Loucy (cell line): ENCODE data around the gene NETO2.

Experiments used
- H2AFZ ChIP-seq: fragments of 200-600 bp; sonication (generic); 2 replicates; pipeline ENCODE4 v1.6.0; 2016; ENCODE audit warnings: antibody characterized with exemption, mild to moderate bottlenecking, low read length, moderate library complexity
- H3F3A ChIP-seq: fragments of 200-600 bp; 2 replicates; pipeline ENCODE4 v1.6.0; 2016; ENCODE audit warnings: antibody characterized with exemption, low read depth, mild to moderate bottlenecking
- H3K27me3 ChIP-seq: fragments of 200-600 bp; sonication (generic); 2 replicates; pipeline ENCODE4 v1.6.1; 2014; ENCODE audit warnings: low read length, mild to moderate bottlenecking; ENCODE audit not compliant: insufficient read depth, poor library complexity, severe bottlenecking
- H3K36me3 ChIP-seq: fragments of 200-600 bp; sonication (generic); 2 replicates; pipeline ENCODE4 v1.6.1; 2016; ENCODE audit warnings: low read length; ENCODE audit not compliant: insufficient read depth
- H3K4me1 ChIP-seq: fragments of 200-600 bp; sonication (generic); 2 replicates; pipeline ENCODE4 v1.5.1; 2014; ENCODE audit warnings: low read length, mild to moderate bottlenecking; ENCODE audit not compliant: insufficient read depth, poor library complexity, severe bottlenecking
- H3K4me2 ChIP-seq: fragments of 200-600 bp; sonication (generic); 2 replicates; pipeline ENCODE4 v1.6.0; 2014; ENCODE audit warnings: antibody characterized with exemption, low read length, low read depth, mild to moderate bottlenecking; ENCODE audit not compliant: poor library complexity, severe bottlenecking
- H3K4me3 ChIP-seq: fragments of 200-600 bp; sonication (generic); 2 replicates; pipeline ENCODE4 v1.5.1; 2014; ENCODE audit warnings: low read length, mild to moderate bottlenecking, mixed read lengths; ENCODE audit not compliant: poor library complexity, severe bottlenecking
- H3K79me2 ChIP-seq: fragments of 200-600 bp; sonication (generic); 2 replicates; pipeline ENCODE4 v1.6.1; 2014; ENCODE audit warnings: low read length; ENCODE audit not compliant: insufficient read depth
- H3K9ac ChIP-seq: fragments of 200-600 bp; sonication (generic); 2 replicates; pipeline ENCODE4 v1.6.0; 2014; ENCODE audit warnings: mild to moderate bottlenecking, low read depth, low read length, moderate library complexity; ENCODE audit not compliant: poor library complexity, severe bottlenecking
- H3K9me2 ChIP-seq: fragments of 200-600 bp; sonication (generic); replicated peaks from 2 replicates; pipeline ENCODE4 v1.6.1; 2016; ENCODE audit warnings: low read depth, low read length, mixed read lengths
- H3K9me3 ChIP-seq: fragments of 200-600 bp; sonication (generic); 2 replicates; pipeline ENCODE4 v1.6.1; 2014; ENCODE audit warnings: mild to moderate bottlenecking, antibody characterized with exemption, low read length, low read depth; ENCODE audit not compliant: insufficient read depth
- H4K20me1 ChIP-seq: fragments of 200-600 bp; sonication (generic); 2 replicates; pipeline ENCODE4 v1.6.0; 2014; ENCODE audit warnings: antibody characterized with exemption, low read length, mild to moderate bottlenecking; ENCODE audit not compliant: insufficient read depth, poor library complexity, severe bottlenecking
- CTCF ChIP-seq: fragments of 200-600 bp; sonication (generic); conservative IDR thresholded peaks from 2 replicates; pipeline ENCODE4 v1.5.1; 2014; ENCODE audit warnings: mild to moderate bottlenecking, antibody characterized with exemption, low read length
- EZH2phosphoT487 ChIP-seq: fragments of 200-600 bp; IDR thresholded peaks from 2 replicates; pipeline ENCODE4 v1.6.1; 2018; ENCODE audit warnings: antibody characterized with exemption, mild to moderate bottlenecking, moderate library complexity, borderline replicate concordance

Gene NETO2

GRCh38 chr16:47047524-47048203, 96.1 kb downstream of the NETO2 start:
- H3K9me3 ChIP-seq, result no peaks in the 10 kb centered on the region
- no peaks in the 10 kb centered on the region for H4K20me1 ChIP-seq
- H3K27me3 ChIP-seq, result peaks cover 35% of the 10 kb centered on the region
- H3K79me2 ChIP-seq, result no peaks in the 10 kb centered on the region
- no peak overlapping the region for H3K4me2 ChIP-seq
- H2AFZ ChIP-seq, result no peak overlapping the region
- H3K9ac ChIP-seq, result no peak overlapping the region
- H3K4me3 ChIP-seq, result no peak overlapping the region
- no peaks in the 10 kb centered on the region for H3K9me2 ChIP-seq
- H3F3A ChIP-seq, result no peaks in the 10 kb centered on the region; the same call in 1 of the 2 replicates
- no peaks in the 10 kb centered on the region for H3K36me3 ChIP-seq
- H3K4me1 ChIP-seq, result peaks cover 19% of the 10 kb centered on the region
- TF ChIP-seq CTCF (no peak), EZH2phosphoT487 (no peak)

- no peak overlapping the region for H3K4me2 ChIP-seq
- no peaks in the 10 kb centered on the region for H4K20me1 ChIP-seq
- TF ChIP-seq EZH2phosphoT487 (no peak), CTCF (no peak)
- H3F3A ChIP-seq, result no peaks in the 10 kb centered on the region; the same call in 1 of the 2 replicates
- no peak overlapping the region for H2AFZ ChIP-seq
- H3K4me3 ChIP-seq, result no peak overlapping the region
- peaks cover 35% of the 10 kb centered on the region for H3K27me3 ChIP-seq
- H3K9me2 ChIP-seq, result no peaks in the 10 kb centered on the region
- no peaks in the 10 kb centered on the region for H3K9me3 ChIP-seq
- peaks cover 19% of the 10 kb centered on the region for H3K4me1 ChIP-seq
- no peaks in the 10 kb centered on the region for H3K36me3 ChIP-seq
- H3K9ac ChIP-seq, result no peak overlapping the region
- no peaks in the 10 kb centered on the region for H3K79me2 ChIP-seq
Observed at GRCh38 chr16:47046726-47047523, 96.8 kb downstream of the NETO2 start.

- Histone ChIP-seq H3F3A (no peaks in the 10 kb centered on the region; the same call in 1 of the 2 replicates), H3K9me3 (no peaks in the 10 kb centered on the region), H3K79me2 (no peaks in the 10 kb centered on the region), H3K4me1 (peaks cover 19% of the 10 kb centered on the region), H3K9me2 (no peaks in the 10 kb centered on the region), H3K27me3 (peaks cover 37% of the 10 kb centered on the region), H3K9ac (no peak overlapping the region), H3K4me2 (peak overlapping the region; percentile 62), H2AFZ (no peak overlapping the region), H3K4me3 (peak overlapping the region; percentile 6), H4K20me1 (no peaks in the 10 kb centered on the region), H3K36me3 (no peaks in the 10 kb centered on the region)
- TF ChIP-seq EZH2phosphoT487 (0 out of 2 replicates have a peak, but pooled peaks have one; percentile 36), CTCF (no peak)
Observed at GRCh38 chr16:47045459-47045858, 98.3 kb downstream of the NETO2 start.
